H1 (cell line): ENCODE measurements around the gene SMAD6. TPM values are rescaled to one million over a fixed set of nuclear protein-coding genes. Genes with fewer than 3 reads are reported as not detected.

Source experiments
- CTCF ChIA-PET: fragments of 300-600 bp; sonication (Branson Sonifier 250); formaldehyde crosslinking; loops from one replicate; lab custom pipeline; 2021; ENCODE audit not compliant: partially characterized antibody; lab: Charles Lee
- POLR2A ChIA-PET: fragments of 300-600 bp; sonication (Branson Sonifier 250); formaldehyde crosslinking; loops from one replicate; lab custom pipeline; 2021; ENCODE audit warnings: inconsistent platforms; ENCODE audit not compliant: partially characterized antibody; lab: Charles Lee
- DNase-seq, 2 experiments: peaks; one replicate each; pipeline versions ENCODE4 v3.0.0 to v3.0.0-alpha.2; 2010 to 2022; ENCODE audit warnings: low spot score in 2 of 2, low read depth in 1 of 2, mixed read lengths in 1 of 2
- FAIRE-seq: peaks from 2 replicates; lab custom pipeline; 2011; peaks lifted over from hg19 to GRCh38; lab: Jason Lieb, UNC
- H2AFZ ChIP-seq: 2 replicates; pipeline ENCODE4 v1.8.1; 2012; ENCODE audit warnings: low read length, inconsistent platforms
- H2AK5ac ChIP-seq: 2 replicates; pipeline ENCODE4 v1.6.1; 2013; ENCODE audit warnings: low read depth, low read length
- H2BK120ac ChIP-seq: replicated peaks from 2 replicates; pipeline ENCODE3; 2013; ENCODE audit warnings: low read depth, low read length, inconsistent platforms
- H2BK12ac ChIP-seq: 2 replicates; pipeline ENCODE4 v1.6.1; 2013; ENCODE audit warnings: low read depth, low read length
- H2BK15ac ChIP-seq: 2 replicates; pipeline ENCODE4 v1.6.1; 2013; ENCODE audit warnings: low read length
- H2BK20ac ChIP-seq: 2 replicates; pipeline ENCODE4 v1.6.1; 2013; ENCODE audit warnings: low read length
- H2BK5ac ChIP-seq: 2 replicates; pipeline ENCODE4 v1.6.1; 2013; ENCODE audit warnings: low read depth, low read length
- H3K14ac ChIP-seq: 2 replicates; pipeline ENCODE4 v1.6.1; 2013; ENCODE audit warnings: inconsistent platforms; ENCODE audit not compliant: insufficient read length
- H3K18ac ChIP-seq: 2 replicates; pipeline ENCODE4 v1.6.1; 2013; ENCODE audit warnings: low read length; ENCODE audit errors: extremely low read depth
- H3K23ac ChIP-seq: 2 replicates; pipeline ENCODE4 v1.6.1; 2013; ENCODE audit warnings: inconsistent platforms; ENCODE audit not compliant: insufficient read length
- H3K23me2 ChIP-seq: 2 replicates; pipeline ENCODE4 v1.6.1; 2013; ENCODE audit warnings: low read depth, low read length
- H3K27ac ChIP-seq: 2 replicates; pipeline ENCODE4 v1.6.1; 2011; ENCODE audit warnings: low read depth, low read length, inconsistent platforms
- H3K27me3 ChIP-seq, 4 experiments: replicated peaks in 1 of 4; 1 replicate in 1 of 4; 2 replicates in 3 of 4; pipeline versions ENCODE4 v1.6.1 to v1.8.1; 2011 to 2013; ENCODE audit warnings: low read length in 3 of 4, mild to moderate bottlenecking in 3 of 4, inconsistent platforms in 2 of 4, mixed read lengths in 2 of 4, moderate library complexity in 1 of 4; ENCODE audit not compliant: control insufficient read depth in 3 of 4, insufficient read depth in 3 of 4; ENCODE audit errors: extremely low read depth in 1 of 4
- H3K36me3 ChIP-seq, 4 experiments: 2 replicates each; pipeline versions ENCODE4 v1.6.1 to v1.8.1; 2011 to 2013; ENCODE audit warnings: mild to moderate bottlenecking in 4 of 4, low read length in 3 of 4, moderate library complexity in 2 of 4, control low read depth in 1 of 4, inconsistent platforms in 1 of 4; ENCODE audit not compliant: insufficient read depth in 4 of 4, control insufficient read depth in 2 of 4
- H3K4ac ChIP-seq: replicated peaks from 2 replicates; pipeline ENCODE3; 2013; ENCODE audit warnings: low read length, low read depth, mixed read lengths, inconsistent platforms; ENCODE audit not compliant: insufficient read length
- H3K4me1 ChIP-seq, 4 experiments: replicated peaks in 1 of 4; 1 replicate in 1 of 4; 2 replicates in 3 of 4; pipeline versions ENCODE4 v1.6.1 to v1.8.1; 2011 to 2013; ENCODE audit warnings: low read length in 3 of 4, inconsistent platforms in 2 of 4, mixed read lengths in 1 of 4; ENCODE audit not compliant: insufficient read depth in 4 of 4, control insufficient read depth in 3 of 4
- H3K4me2 ChIP-seq, 2 experiments: 2 replicates each; pipeline versions ENCODE4 v1.6.1 to v1.8.1; 2011 to 2013; ENCODE audit warnings: low read depth in 2 of 2, low read length in 2 of 2, control low read depth in 1 of 2, inconsistent platforms in 1 of 2, mild to moderate bottlenecking in 1 of 2; ENCODE audit not compliant: insufficient read depth in 1 of 2
- H3K4me3 ChIP-seq, 4 experiments: fragments of 200-600, 300-600 bp in 1 of 4; sonication (generic), shearing (Covaris generic), sonication (Bioruptor Twin) in 1 of 4; 2 replicates each; pipeline versions ENCODE4 v1.5.1 to v1.8.1; 2011 to 2016; ENCODE audit warnings: low read length in 4 of 4, low read depth in 3 of 4, control low read depth in 2 of 4, inconsistent platforms in 2 of 4, mild to moderate bottlenecking in 2 of 4, mixed read lengths in 1 of 4, moderate library complexity in 1 of 4; ENCODE audit not compliant: insufficient read depth in 2 of 4; ENCODE audit errors: extremely low read depth in 1 of 4
- H3K56ac ChIP-seq: replicated peaks from 2 replicates; pipeline ENCODE3; 2013; ENCODE audit warnings: low read depth, mild to moderate bottlenecking, mixed read lengths, low read length, inconsistent platforms; ENCODE audit not compliant: insufficient read length
- H3K79me1 ChIP-seq: 2 replicates; pipeline ENCODE4 v1.6.1; 2013; ENCODE audit warnings: low read depth, low read length, control low read depth
- H3K79me2 ChIP-seq, 2 experiments: 2 replicates each; pipeline versions ENCODE4 v1.6.1 to v1.8.1; 2012 to 2013; ENCODE audit warnings: low read length in 2 of 2, mild to moderate bottlenecking in 2 of 2, inconsistent platforms in 1 of 2; ENCODE audit not compliant: insufficient read depth in 2 of 2, control insufficient read depth in 1 of 2
- H3K9ac ChIP-seq, 4 experiments: replicated peaks in 1 of 4; 1 replicate in 1 of 4; 2 replicates in 3 of 4; pipeline versions ENCODE4 v1.6.1 to v1.8.1; 2011 to 2013; ENCODE audit warnings: low read depth in 3 of 4, low read length in 3 of 4, control low read depth in 2 of 4, mild to moderate bottlenecking in 2 of 4, moderate library complexity in 2 of 4, inconsistent platforms in 1 of 4; ENCODE audit errors: extremely low read depth in 1 of 4
- H3K9me3 ChIP-seq, 2 experiments: 2 replicates each; pipeline versions ENCODE4 v1.6.1 to v1.8.1; 2012 to 2013; ENCODE audit warnings: mild to moderate bottlenecking in 2 of 2, moderate library complexity in 2 of 2, control low read depth in 1 of 2, inconsistent platforms in 1 of 2, low read depth in 1 of 2, low read length in 1 of 2, mixed read lengths in 1 of 2; ENCODE audit not compliant: insufficient read depth in 2 of 2
- H4K20me1 ChIP-seq, 2 experiments: replicated peaks in 1 of 2; 2 replicates each; pipeline versions ENCODE3 to v1.8.1; 2011 to 2013; ENCODE audit warnings: inconsistent platforms in 2 of 2, low read length in 2 of 2, mild to moderate bottlenecking in 1 of 2; ENCODE audit not compliant: insufficient read depth in 2 of 2, control insufficient read depth in 1 of 2
- H4K5ac ChIP-seq: 2 replicates; pipeline ENCODE4 v1.6.1; 2013; ENCODE audit warnings: low read length, low read depth, mixed read lengths, inconsistent platforms; ENCODE audit not compliant: insufficient read length
- H4K8ac ChIP-seq: 2 replicates; pipeline ENCODE4 v1.8.0; 2013; ENCODE audit warnings: mild to moderate bottlenecking, moderate library complexity, low read length, inconsistent platforms; ENCODE audit not compliant: insufficient read depth; ENCODE audit errors: extremely low read depth
- H4K91ac ChIP-seq: replicated peaks from 2 replicates; pipeline ENCODE3; 2013; ENCODE audit warnings: low read length, mixed read lengths, inconsistent platforms; ENCODE audit not compliant: insufficient read length
- CEBPB ChIP-seq: IDR thresholded peaks from 2 replicates; pipeline ENCODE4 v1.6.1; 2012; ENCODE audit warnings: low read depth, low read length
- EGR1 ChIP-seq: IDR thresholded peaks from 2 replicates; pipeline ENCODE4 v1.6.1; 2011; ENCODE audit warnings: low read depth, low read length, borderline replicate concordance
- GTF2F1 ChIP-seq: IDR thresholded peaks from 2 replicates; pipeline ENCODE4 v1.6.1; 2012; ENCODE audit warnings: low read depth, low read length, improper control_type of control experiment, borderline replicate concordance
- JUN ChIP-seq: IDR thresholded peaks from 2 replicates; pipeline ENCODE4 v1.6.1; 2011; ENCODE audit warnings: low read depth, mild to moderate bottlenecking, improper control_type of control experiment, low read length
- POLR2A ChIP-seq, 2 experiments: IDR thresholded peaks; 1 replicate in 1 of 2; 2 replicates in 1 of 2; pipeline ENCODE4 v1.6.1; 2011; ENCODE audit warnings: low read depth in 2 of 2, low read length in 2 of 2, mild to moderate bottlenecking in 2 of 2; ENCODE audit errors: control extremely low read depth in 1 of 2
- POLR2AphosphoS5 ChIP-seq: IDR thresholded peaks from 2 replicates; pipeline ENCODE4 v1.6.1; 2011; ENCODE audit warnings: low read depth, low read length
- RNF2 ChIP-seq: fragments of 200-900, 300-1000 bp; sonication (generic); IDR thresholded peaks from 2 replicates; pipeline ENCODE4 v1.7.1; 2016; ENCODE audit warnings: borderline replicate concordance, low read depth, mild to moderate bottlenecking, antibody characterized with exemption, low read length; ENCODE audit not compliant: poor library complexity, severe bottlenecking; ENCODE audit errors: missing control alignments
- TAF1 ChIP-seq: IDR thresholded peaks from 2 replicates; pipeline ENCODE4 v1.6.1; 2011; ENCODE audit warnings: mild to moderate bottlenecking, low read depth, low read length
- TEAD4 ChIP-seq: IDR thresholded peaks from 2 replicates; pipeline ENCODE4 v1.6.1; 2012; ENCODE audit warnings: low read depth, low read length, inconsistent platforms, mixed read lengths
- ZNF274 ChIP-seq: IDR thresholded peaks from 2 replicates; pipeline ENCODE4 v1.7.0; 2012; ENCODE audit warnings: low read length, borderline replicate concordance; ENCODE audit errors: extremely low read depth
- WGBS, 2 experiments: shearing (Covaris generic) in 1 of 2; methylation state at CpG; one replicate each; pipeline versions ENCODE4 v1.1.6 to v1.1.7; 2013 to 2015; ENCODE audit warnings: low lambda C conversion rate in 2 of 2, mixed read lengths in 2 of 2, inconsistent platforms in 1 of 2, low coverage in 1 of 2, missing lambda C conversion rate in 1 of 2; ENCODE audit not compliant: insufficient replicate concordance in 2 of 2, insufficient coverage in 1 of 2, insufficient read length in 1 of 2; ENCODE audit errors: extremely low coverage in 1 of 2, missing lambda C conversion rate in 1 of 2; 5-methylcytosine and 5-hydroxymethylcytosine counted together
- polyA plus RNA-seq, 7 experiments: library from polyadenylated mRNA; depleted of rRNA in 3 of 7; stranded (reverse) in 5 of 7; unstranded in 2 of 7; fragments of >200 nt in 5 of 7; fragments of 200-250 nt in 2 of 7; gene quantifications; 1 replicate in 5 of 7; 2 replicates in 1 of 7; 4 replicates in 1 of 7; pipeline versions ENCODE4 v1.2.1 to v1.2.3, GENCODE V29; 2011 to 2013; ENCODE audit warnings: missing spikeins in 2 of 7, mixed read lengths in 2 of 7
- total RNA-seq: library from RNA; stranded (reverse); fragmentation: NEBNext Ultra II Directional; extraction: Animal tissue kit (Norgen Biotek cat#: 25700); gene quantifications from 2 replicates; pipeline ENCODE4 v1.2.1, GENCODE V29; 2021

The SMAD6 gene
- total and polyA plus RNA-seq, 2 of the 8 experiments (the other 6 are each of a cell fraction or from before 2014, with no cell fraction given), result 1.8 to 7.0 TPM

GRCh38 chr15:66718220-66718988 lies 16.4 kb downstream of the SMAD6 start:
- H3K18ac ChIP-seq, result no peak overlapping the region; the same call in 1 of the 2 replicates
- H3K36me3 ChIP-seq, result peaks cover 0 to 11% (median 0%) of the 10 kb centered on the region in 4 experiments; a peak in 3 of 8 replicates
- H4K8ac ChIP-seq, result no peak overlapping the region
- H3K79me1 ChIP-seq, result peaks cover 3% of the 10 kb centered on the region; the same call in 1 of the 2 replicates
- H3K79me2 ChIP-seq, result no peaks in the 10 kb centered on the region
- H2AK5ac ChIP-seq, result no peak overlapping the region
- 0 out of 8 replicates have a peak overlapping the region, but pooled peaks of 1 of the 4 experiments have one; percentile 2 for H3K4me3 ChIP-seq
- H4K5ac ChIP-seq, result no peak overlapping the region
- 0 out of 2 replicates have a peak overlapping the region, but pooled peaks have one; percentile 35 for H2BK5ac ChIP-seq
- H2AFZ ChIP-seq, result no peak overlapping the region
- H3K4me2 ChIP-seq, result no peak overlapping the region
- no peak overlapping the region for H3K14ac ChIP-seq
- H4K91ac ChIP-seq, result no peak overlapping the region
- no peak overlapping the region for H3K27ac ChIP-seq
- DNase-seq, result no peak
- H2BK20ac ChIP-seq, result no peak overlapping the region
- H4K20me1 ChIP-seq, result peaks cover 0 to 6% of the 10 kb centered on the region in 2 experiments
- no peak overlapping the region for H3K56ac ChIP-seq
- H3K4me1 ChIP-seq, result peaks cover 0 to 6% (median 2%) of the 10 kb centered on the region in 4 experiments; a peak in 4 of 7 replicates
- no peak overlapping the region for H2BK120ac ChIP-seq
- CTCF ChIA-PET, result interaction anchor here (2.4 kb wide), 1 partner anchor 10 kb away, joined by 9 read pairs; no protein-coding TSS in a partner anchor
- H3K4ac ChIP-seq, result no peak overlapping the region
- H2BK12ac ChIP-seq, result no peak overlapping the region
- no peaks in the 10 kb centered on the region for H3K27me3 ChIP-seq
- no peak for FAIRE-seq
- H3K9me3 ChIP-seq, result no peaks in the 10 kb centered on the region
- POLR2A ChIA-PET, result no interaction called here
- H3K9ac ChIP-seq, result no peak overlapping the region
- no peak overlapping the region for H2BK15ac ChIP-seq
- H3K23ac ChIP-seq, result no peak overlapping the region
- no peaks in the 10 kb centered on the region for H3K23me2 ChIP-seq
- WGBS, 2 experiments, result 90% methylated on average over 8 of the region's 8 CpGs; no CpG with 5 or more reads in 1 of the 2 experiments
- TF ChIP-seq JUN (no peak), TEAD4 (no peak), TAF1 (no peak), POLR2A (IDR thresholded peaks at IDR 0.05; ENCODE audit: control extremely low read depth in 1 of 2, low read depth in 2 of 2, low read length in 2 of 2) (no peak), CEBPB (no peak), GTF2F1 (no peak), EGR1 (no peak), ZNF274 (no peak), POLR2AphosphoS5 (no peak), RNF2 (no peak)
